K562 (cell line): ENCODE data around the gene SLC12A1. TPM values are rescaled to one million over a fixed set of nuclear protein-coding genes. Genes with fewer than 3 reads are reported as not detected.

Experiments
- ATAC-seq: fragments of 200-7000 bp; cut with Tn5 transposase; 3 replicates; pipeline ENCODE4 v1.9.1; 2020; ENCODE audit warnings: moderate library complexity
- BruUV-seq: library from RNA; stranded (reverse); fragments of 400-500 nt; replicated peaks from 2 replicates; lab custom pipeline; 2021; lab: Mats Ljungman, UMichigan
- CTCF ChIA-PET: fragments of 300-600 bp; formaldehyde crosslinking; extraction: SDS; loops from one replicate; lab custom pipeline; 2021; ENCODE audit warnings: low intra/inter-chr PET ratio; lab: Yijun Ruan, JAX
- POLR2A ChIA-PET: fragments of 300-600, 350-650 bp; sonication (Branson Sonifier 250); formaldehyde crosslinking; extraction: SDS; loops from one replicate; lab custom pipeline; 2021; ENCODE audit warnings: antibody characterized with exemption, inconsistent platforms; lab: Yijun Ruan, JAX
- DNase-seq, 4 experiments: peaks; one replicate each; pipeline versions ENCODE4 v3.0.0 to v3.0.0-alpha.2; 2011 to 2018; ENCODE audit warnings: low spot score in 3 of 4, mixed read lengths in 3 of 4; ENCODE audit errors: extremely low read depth in 1 of 4
- FAIRE-seq: peaks from 2 replicates; lab custom pipeline; 2011; peaks lifted over from hg19 to GRCh38; lab: Jason Lieb, UNC
- H2AFZ ChIP-seq: 2 replicates; pipeline ENCODE4 v1.6.0; 2011; ENCODE audit warnings: low read depth, low read length, control low read depth, inconsistent platforms
- H3K27ac ChIP-seq: fragments of 200-600 bp; 3 replicates; pipeline ENCODE4 v1.8.0; 2011; ENCODE audit warnings: low read depth, mild to moderate bottlenecking, control low read depth, inconsistent platforms, low read length, moderate library complexity, mixed read lengths; ENCODE audit errors: extremely low read depth
- H3K27me3 ChIP-seq, 2 experiments: fragments of 300-600 bp in 1 of 2; 2 replicates in 1 of 2; 3 replicates in 1 of 2; pipeline versions ENCODE4 v1.6.0 to v1.8.0; 2011; ENCODE audit warnings: inconsistent platforms in 2 of 2, low read length in 2 of 2, mild to moderate bottlenecking in 1 of 2, mixed read lengths in 1 of 2, moderate library complexity in 1 of 2; ENCODE audit not compliant: control insufficient read depth in 2 of 2, insufficient read depth in 2 of 2
- H3K36me3 ChIP-seq: fragments of 300-600 bp; 3 replicates; pipeline ENCODE4 v1.8.0; 2011; ENCODE audit warnings: mild to moderate bottlenecking, low read length, inconsistent platforms; ENCODE audit not compliant: control insufficient read depth, insufficient read depth
- H3K4me1 ChIP-seq, 2 experiments: fragments of 200-600 bp in 1 of 2; replicated peaks in 1 of 2; 2 replicates in 1 of 2; 3 replicates in 1 of 2; pipeline versions ENCODE4 v1.5.1 to v1.8.0; 2011; ENCODE audit warnings: inconsistent platforms in 2 of 2, low read length in 2 of 2, mild to moderate bottlenecking in 1 of 2, mixed read lengths in 1 of 2, moderate library complexity in 1 of 2; ENCODE audit not compliant: control insufficient read depth in 2 of 2, insufficient read depth in 2 of 2
- H3K4me2 ChIP-seq: 2 replicates; pipeline ENCODE4 v1.6.1; 2011; ENCODE audit warnings: low read length, control low read depth, inconsistent platforms, mixed read lengths; ENCODE audit not compliant: insufficient read depth
- H3K4me3 ChIP-seq: fragments of 200-600 bp; sonication (generic), shearing (Covaris generic); 2 replicates; pipeline ENCODE4 v1.5.1; 2016; ENCODE audit warnings: control low read depth, inconsistent platforms
- H3K79me2 ChIP-seq: fragments of 200-600 bp; 3 replicates; pipeline ENCODE4 v1.8.0; 2011; ENCODE audit warnings: low read length, inconsistent platforms; ENCODE audit not compliant: control insufficient read depth, insufficient read depth
- H3K9ac ChIP-seq, 2 experiments: 2 replicates each; pipeline versions ENCODE4 v1.6.0 to v1.6.1; 2011; ENCODE audit warnings: low read depth in 2 of 2, low read length in 2 of 2, control low read depth in 1 of 2, inconsistent platforms in 1 of 2, mild to moderate bottlenecking in 1 of 2, mixed read lengths in 1 of 2; ENCODE audit not compliant: insufficient read depth in 1 of 2
- H3K9me1 ChIP-seq: one replicate; pipeline ENCODE4 v1.6.0; 2011; ENCODE audit warnings: inconsistent platforms, mild to moderate bottlenecking, low read length, moderate library complexity; ENCODE audit not compliant: control insufficient read depth, insufficient read depth
- H3K9me3 ChIP-seq: replicated peaks from 2 replicates; pipeline ENCODE4 v1.5.1; 2011; ENCODE audit warnings: low read depth, low read length, inconsistent platforms; ENCODE audit not compliant: control insufficient read depth, insufficient read depth
- H4K20me1 ChIP-seq: replicated peaks from 2 replicates; pipeline ENCODE4 v1.6.1; 2011; ENCODE audit warnings: low read length, inconsistent platforms, mixed read lengths; ENCODE audit not compliant: control insufficient read depth, insufficient read depth
- GTF2A2 ChIP-seq: IDR thresholded peaks from 2 replicates; pipeline ENCODE4 v1.6.1; 2016; ENCODE audit warnings: mild to moderate bottlenecking, missing genetic modification characterization, missing compliant biosample characterization
- KDM2B ChIP-seq: fragments of 250-450 bp; sonication (Bioruptor Pico); IDR thresholded peaks from 2 replicates; pipeline ENCODE4 v1.8.0; 2021; ENCODE audit warnings: mild to moderate bottlenecking, moderate library complexity
- MEF2D ChIP-seq: conservative IDR thresholded peaks from 2 replicates; pipeline ENCODE4 v1.6.1; 2016; ENCODE audit warnings: low read depth, missing genetic modification characterization, missing compliant biosample characterization
- NCOA1 ChIP-seq: fragments of 450-650 bp; IDR thresholded peaks from 2 replicates; pipeline ENCODE4 v1.6.1; 2016; ENCODE audit warnings: low read depth
- PATZ1 ChIP-seq: fragments of 250-450 bp; sonication (Bioruptor Pico); IDR thresholded peaks from 2 replicates; pipeline ENCODE4 v1.5.0; 2020; ENCODE audit warnings: mild to moderate bottlenecking, borderline replicate concordance
- SMARCA4 ChIP-seq: fragments of 450-650 bp; IDR thresholded peaks from 2 replicates; pipeline ENCODE4 v1.6.1; 2016
- SREBF1 ChIP-seq: fragments of 150-350 bp; IDR thresholded peaks from 2 replicates; pipeline ENCODE4 v1.6.1; 2014; ENCODE audit warnings: antibody characterized with exemption, low read depth, low read length, borderline replicate concordance
- STAT6 ChIP-seq: sonication (generic); formaldehyde crosslinking; IDR thresholded peaks from 2 replicates; pipeline ENCODE4 v1.8.1; 2023; ENCODE audit warnings: mild to moderate bottlenecking, missing genetic modification reagents
- SUPT5H ChIP-seq: fragments of 450-650 bp; IDR thresholded peaks from 2 replicates; pipeline ENCODE4 v1.6.1; 2016
- ZBTB43 ChIP-seq: sonication (generic); formaldehyde crosslinking; IDR thresholded peaks from 2 replicates; pipeline ENCODE4 v1.8.0; 2023; ENCODE audit warnings: mild to moderate bottlenecking, missing genetic modification reagents
- ZNF3 ChIP-seq: fragments of 250-450 bp; sonication (Bioruptor Pico); IDR thresholded peaks from 2 replicates; pipeline ENCODE4 v1.5.0; 2021; ENCODE audit warnings: mild to moderate bottlenecking, moderate library complexity
- ZNF707 ChIP-seq: fragments of 250-450 bp; sonication (Bioruptor Pico); conservative IDR thresholded peaks from 2 replicates; pipeline ENCODE4 v1.8.0; 2022; ENCODE audit warnings: inconsistent platforms, mild to moderate bottlenecking, moderate library complexity
- ZNF766 ChIP-seq: fragments of 200-800 bp; sonication (Bioruptor generic); conservative IDR thresholded peaks from 2 replicates; pipeline ENCODE4 v1.6.1; 2016; ENCODE audit warnings: missing genetic modification characterization, missing compliant biosample characterization
- WGBS: fragments of 100-300 bp; shearing (Covaris generic); methylation state at CpG from one replicate; pipeline ENCODE4 v1.1.6; 2016; ENCODE audit warnings: low coverage, mixed read lengths; ENCODE audit not compliant: insufficient coverage; ENCODE audit errors: missing lambda C conversion rate; 5-methylcytosine and 5-hydroxymethylcytosine counted together
- in situ Hi-C: fragments of 300-500 bp; cut with MboI; formaldehyde crosslinking; loops from 4 replicates; pipeline ENCODE4 v1.15.0; 2018; ENCODE audit warnings: inconsistent platforms, mixed read lengths
- intact Hi-C: fragments of 100-400 bp; cut with micrococcal nuclease; formaldehyde crosslinking; loops from 2 replicates; pipeline ENCODE4 v1.14.2; 2022
- polyA plus RNA-seq, 8 experiments: library from polyadenylated mRNA; depleted of rRNA in 4 of 8; stranded (reverse) in 5 of 8; unstranded in 3 of 8; fragments of >200 nt; fragmentation: Nextera tagmentation in 2 of 8; fragmentation: Illumina TruSeq in 1 of 8; extraction: Ambion mirVana in 2 of 8; extraction: Trizol in 1 of 8; gene quantifications; 2 replicates each; pipeline versions ENCODE4 v1.2.1 to v1.2.3, GENCODE V29; 2011 to 2014; ENCODE audit warnings: inconsistent platforms in 1 of 8, missing spikeins in 1 of 8
- total RNA-seq, 7 experiments: library from RNA; depleted of rRNA in 6 of 7; stranded (reverse); fragments of >200 nt in 6 of 7; fragmentation: Illumina TruSeq in 2 of 7; extraction: Trizol in 2 of 7; gene quantifications; 2 replicates each; pipeline versions ENCODE4 v1.2.1 to v1.2.3, GENCODE V29; 2011 to 2021; ENCODE audit warnings: low replicate concordance in 1 of 7
- TF ChIP-seq, protein P1 (sequence below): fragments of 200-800 bp; sonication (Bioruptor generic); IDR thresholded peaks from 2 replicates; pipeline ENCODE4 v1.6.1; 2017; ENCODE audit warnings: missing genetic modification characterization, missing compliant biosample characterization

The SLC12A1 gene
- total and polyA plus RNA-seq, 9 of the 15 experiments (the other 6 are each of a cell fraction or from before 2014, with no cell fraction given): not detected

DNA sequence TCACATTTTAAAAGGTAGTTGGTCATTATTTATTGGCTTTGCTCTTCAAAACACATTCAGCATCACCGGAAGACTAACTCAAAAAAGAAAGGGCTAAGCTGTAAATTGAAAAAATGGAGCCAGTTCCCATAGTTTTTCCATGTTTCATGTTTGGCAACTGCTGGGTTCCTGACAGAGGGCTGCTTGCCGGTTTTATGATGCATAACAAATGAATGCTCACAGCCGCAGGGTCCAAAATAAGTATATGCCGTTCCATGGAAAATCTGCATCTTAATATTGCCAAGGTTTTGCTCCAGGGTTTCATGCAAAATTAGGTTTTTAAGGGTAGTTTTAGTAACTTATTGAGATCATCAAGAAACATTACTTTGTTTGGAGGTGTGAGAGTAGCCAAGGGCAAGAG is 15.8 kb downstream of the SLC12A1 start:
- H3K9ac ChIP-seq: no peak overlapping the region
- H3K9me1 ChIP-seq: no peaks in the 10 kb centered on the region
- intact Hi-C loops: no loop called here
- FAIRE-seq (no peak), DNase-seq (no peak), ATAC-seq (no peak)
- H4K20me1 ChIP-seq: no peaks in the 10 kb centered on the region
- H3K4me3 ChIP-seq: no peak overlapping the region
- no peak overlapping the region for H3K4me2 ChIP-seq
- BruUV-seq: no TSS peak
- in situ Hi-C loops: no loop called here
- 2% methylated on average over 4 of the region's 4 CpGs for WGBS
- POLR2A ChIA-PET: no interaction called here
- H3K36me3 ChIP-seq: no peaks in the 10 kb centered on the region
- CTCF ChIA-PET: no interaction called here
- no peaks in the 10 kb centered on the region for H3K27me3 ChIP-seq
- H3K9me3 ChIP-seq: no peaks in the 10 kb centered on the region
- no peaks in the 10 kb centered on the region for H3K4me1 ChIP-seq
- TF ChIP-seq SREBF1: no peak
- TF ChIP-seq ZNF766 (CRISPR knock-in tag): no peak
- no peak for TF ChIP-seq NCOA1
- TF ChIP-seq GTF2A2: no peak
- no peak for TF ChIP-seq KDM2B (CRISPR knock-in tag)
- TF ChIP-seq, protein P1, sequence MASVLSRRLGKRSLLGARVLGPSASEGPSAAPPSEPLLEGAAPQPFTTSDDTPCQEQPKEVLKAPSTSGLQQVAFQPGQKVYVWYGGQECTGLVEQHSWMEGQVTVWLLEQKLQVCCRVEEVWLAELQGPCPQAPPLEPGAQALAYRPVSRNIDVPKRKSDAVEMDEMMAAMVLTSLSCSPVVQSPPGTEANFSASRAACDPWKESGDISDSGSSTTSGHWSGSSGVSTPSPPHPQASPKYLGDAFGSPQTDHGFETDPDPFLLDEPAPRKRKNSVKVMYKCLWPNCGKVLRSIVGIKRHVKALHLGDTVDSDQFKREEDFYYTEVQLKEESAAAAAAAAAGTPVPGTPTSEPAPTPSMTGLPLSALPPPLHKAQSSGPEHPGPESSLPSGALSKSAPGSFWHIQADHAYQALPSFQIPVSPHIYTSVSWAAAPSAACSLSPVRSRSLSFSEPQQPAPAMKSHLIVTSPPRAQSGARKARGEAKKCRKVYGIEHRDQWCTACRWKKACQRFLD: no peak
- no peak for TF ChIP-seq ZBTB43 (CRISPR knock-in tag)
- TF ChIP-seq ZNF707 (CRISPR knock-in tag): no peak
- no peak for TF ChIP-seq PATZ1
- no peak for TF ChIP-seq SUPT5H
- no peak for TF ChIP-seq MEF2D (tag)
- no peak for TF ChIP-seq ZNF3 (CRISPR knock-in tag)
- no peak for TF ChIP-seq SMARCA4
- TF ChIP-seq STAT6 (CRISPR knock-in tag): no peak
- no peaks in the 10 kb centered on the region for H3K79me2 ChIP-seq
- H3K27ac ChIP-seq: no peak overlapping the region
- no peak overlapping the region for H2AFZ ChIP-seq
